22Rv1 (cell line): ENCODE results near the gene FADS2.

Experiments used
- ZFX ChIP-seq: fragments of 450-650 bp; IDR thresholded peaks from 2 replicates; pipeline ENCODE4 v1.6.1; 2017; ENCODE audit warnings: antibody characterized with exemption, borderline replicate concordance
- TF ChIP-seq, protein P1 (sequence below): fragments of 450-650 bp; IDR thresholded peaks from 2 replicates; pipeline ENCODE4 v1.5.1; 2017; ENCODE audit warnings: mild to moderate bottlenecking

DNA sequence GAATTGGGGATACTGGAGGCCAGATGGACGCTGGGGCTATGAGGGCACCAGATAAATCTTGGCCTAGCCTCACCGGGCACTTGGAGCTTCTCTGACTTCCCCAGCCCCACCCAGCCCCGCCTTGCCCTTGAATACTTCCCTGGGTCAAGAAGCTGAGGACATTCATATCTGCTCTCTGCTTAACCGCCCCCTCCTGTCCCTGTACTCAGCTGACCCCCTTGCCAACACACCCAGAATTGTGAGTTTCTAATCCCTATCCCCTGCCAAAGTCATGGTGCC, 41.3 kb downstream of the FADS2 start:
- TF ChIP-seq, protein P1, sequence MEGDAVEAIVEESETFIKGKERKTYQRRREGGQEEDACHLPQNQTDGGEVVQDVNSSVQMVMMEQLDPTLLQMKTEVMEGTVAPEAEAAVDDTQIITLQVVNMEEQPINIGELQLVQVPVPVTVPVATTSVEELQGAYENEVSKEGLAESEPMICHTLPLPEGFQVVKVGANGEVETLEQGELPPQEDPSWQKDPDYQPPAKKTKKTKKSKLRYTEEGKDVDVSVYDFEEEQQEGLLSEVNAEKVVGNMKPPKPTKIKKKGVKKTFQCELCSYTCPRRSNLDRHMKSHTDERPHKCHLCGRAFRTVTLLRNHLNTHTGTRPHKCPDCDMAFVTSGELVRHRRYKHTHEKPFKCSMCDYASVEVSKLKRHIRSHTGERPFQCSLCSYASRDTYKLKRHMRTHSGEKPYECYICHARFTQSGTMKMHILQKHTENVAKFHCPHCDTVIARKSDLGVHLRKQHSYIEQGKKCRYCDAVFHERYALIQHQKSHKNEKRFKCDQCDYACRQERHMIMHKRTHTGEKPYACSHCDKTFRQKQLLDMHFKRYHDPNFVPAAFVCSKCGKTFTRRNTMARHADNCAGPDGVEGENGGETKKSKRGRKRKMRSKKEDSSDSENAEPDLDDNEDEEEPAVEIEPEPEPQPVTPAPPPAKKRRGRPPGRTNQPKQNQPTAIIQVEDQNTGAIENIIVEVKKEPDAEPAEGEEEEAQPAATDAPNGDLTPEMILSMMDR: no peak
- TF ChIP-seq ZFX: no peak
